GM12892 (cell line): ENCODE measurements around the gene CBR4.

Source experiments
- POLR2A ChIP-seq: IDR thresholded peaks from 2 replicates; pipeline ENCODE4 v1.6.1; 2011; ENCODE audit warnings: low read depth, low read length, control low read depth
- POLR2AphosphoS5 ChIP-seq: IDR thresholded peaks from 2 replicates; pipeline ENCODE4 v1.6.1; 2011; ENCODE audit warnings: low read depth, low read length, control low read depth
- TAF1 ChIP-seq: IDR thresholded peaks from 2 replicates; pipeline ENCODE4 v1.6.1; 2011; ENCODE audit warnings: low read depth, mild to moderate bottlenecking, control low read depth, low read length, borderline replicate concordance

DNA sequence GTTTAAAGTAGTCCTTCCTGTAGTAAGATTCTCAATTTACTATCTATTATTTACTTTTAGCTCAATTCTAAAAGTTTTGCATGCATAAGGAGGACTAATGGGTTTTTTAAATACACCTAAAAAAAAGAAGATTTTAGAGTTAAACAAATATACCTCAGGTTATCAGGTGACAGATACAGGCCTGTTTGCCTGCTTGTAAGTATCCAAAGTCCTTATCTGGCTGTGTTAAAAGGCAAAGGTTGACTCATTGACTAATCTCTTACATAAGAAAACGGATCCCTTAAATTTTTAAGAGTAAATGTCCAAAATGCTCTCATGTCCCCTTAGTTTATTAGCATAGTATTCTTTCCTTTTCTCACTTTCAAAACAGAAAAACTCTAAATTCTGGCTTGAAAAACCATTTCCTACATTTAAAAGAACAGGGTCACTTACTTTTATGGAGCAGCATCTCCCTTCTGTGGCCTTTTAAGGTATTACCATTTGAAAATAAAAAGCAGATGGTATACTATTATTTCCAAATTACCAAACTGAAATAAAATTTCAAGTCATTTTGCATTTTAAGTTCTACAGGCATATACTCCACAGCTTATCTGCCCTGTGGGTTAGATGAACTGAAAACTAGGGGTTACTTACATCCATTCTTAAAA lies 4.5 kb downstream of the CBR4 start:
- TF ChIP-seq POLR2AphosphoS5 = no peak
- TF ChIP-seq POLR2A = no peak
- no peak for TF ChIP-seq TAF1
